GM21619 (cell line): Measurements from ENCODE around the gene ZMYND15.
"Not testable (repeated sequence)": the region's sequence is repeated elsewhere in the genome, so short reads cannot be mapped to it uniquely, and the experiment has no call there.

ENCODE experiments used
- ATAC-seq: cut with Tn5 transposase; IDR thresholded peaks from one replicate; pipeline ENCODE4 v1.9.1; 2021; ENCODE audit not compliant: unreplicated experiment

ZMYND15 gene

DNA sequence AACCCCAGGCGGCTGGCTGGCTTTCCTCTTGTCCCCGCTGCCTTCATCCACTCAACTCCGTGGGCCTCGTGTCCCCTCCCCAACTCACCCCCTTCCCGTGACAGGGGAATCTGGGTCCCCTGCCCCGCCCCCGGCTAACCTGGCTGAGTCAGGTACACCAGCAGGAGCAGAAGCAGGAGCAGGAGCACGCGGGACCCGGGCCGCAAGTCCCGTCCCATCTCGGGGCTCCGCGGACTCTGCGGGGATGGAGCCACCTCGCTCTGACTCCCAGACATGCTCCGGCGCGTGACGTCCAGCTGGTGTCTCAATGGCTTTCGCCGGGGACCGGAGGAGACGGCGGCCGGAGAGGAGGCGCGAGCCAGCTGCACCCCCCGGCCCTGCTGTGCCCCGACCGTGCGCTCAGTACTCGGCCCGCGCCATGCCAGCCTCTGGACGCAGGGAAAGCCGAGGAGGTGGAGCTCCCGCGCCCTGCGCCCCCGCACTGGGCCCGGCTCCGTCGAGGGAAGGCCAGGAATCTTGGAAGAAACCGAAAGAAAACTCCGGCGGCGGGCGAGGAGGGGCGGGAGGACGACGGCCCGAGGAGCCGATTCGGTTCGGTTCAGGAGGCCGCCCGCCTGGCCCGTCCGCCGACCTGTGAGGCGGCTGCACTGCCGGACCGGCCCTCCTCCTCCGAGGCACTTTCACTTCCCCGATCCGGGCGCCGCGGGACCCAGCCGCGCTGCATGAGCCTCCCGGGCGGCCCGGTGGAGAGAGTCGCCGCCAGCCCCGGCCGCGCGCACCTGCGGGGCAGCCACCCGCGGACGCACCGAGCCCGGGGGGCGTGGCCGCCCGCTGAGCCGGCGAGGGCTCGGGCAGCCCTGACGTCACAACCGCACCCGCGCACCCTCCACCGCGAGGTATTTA, at the start of gene ZMYND15, which contains the start of gene CXCL16:
ZMYND15 (plus strand) TSS at position 712 of the 903 bp plus-strand sequence. CDS start 716 bp downstream, outside the sequence.
CXCL16 (minus strand) TSS at position 807 of the 903 bp plus-strand sequence; CDS start at position 218, 589 bp downstream.
- no peak for ATAC-seq

DNA sequence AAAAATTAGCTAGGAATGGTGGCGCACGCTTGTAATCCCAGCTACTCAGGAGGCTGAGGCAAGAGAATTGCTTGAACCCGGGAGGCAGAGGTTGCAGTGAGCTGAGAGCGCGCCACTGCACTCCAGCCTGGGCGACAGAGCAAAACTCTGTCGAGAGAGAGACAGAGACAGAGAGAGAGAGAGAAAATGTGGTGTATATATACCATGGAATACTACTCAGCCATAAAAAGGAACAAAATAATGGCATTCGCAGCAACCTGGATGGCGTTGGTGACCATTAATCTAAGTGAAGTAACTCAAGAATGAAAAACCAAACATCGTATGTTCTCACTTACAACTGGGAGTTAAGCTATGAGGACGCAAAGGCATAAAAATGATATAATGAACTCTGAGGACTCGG, 49.8 kb upstream of the ZMYND15 start:
- not testable (repeated sequence) for ATAC-seq

DNA sequence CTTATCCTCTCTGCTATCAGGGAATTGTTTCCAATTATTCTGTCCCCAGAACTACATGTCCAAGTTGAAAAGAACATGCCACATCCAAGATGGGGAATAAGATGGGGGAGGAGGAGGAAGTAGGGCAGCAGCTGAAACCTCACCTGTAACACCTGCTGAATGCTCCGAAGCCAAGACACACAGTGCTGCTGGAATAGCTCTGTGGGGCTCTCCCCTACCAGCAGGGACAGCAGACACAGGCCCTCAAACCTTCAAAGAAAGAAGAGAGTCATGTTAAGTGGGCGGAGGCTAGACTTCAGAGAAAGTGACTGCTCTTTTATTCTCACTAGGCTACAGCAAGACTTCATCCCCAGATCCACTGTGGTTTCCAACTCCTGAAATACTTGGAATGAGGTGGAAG, 48.9 kb upstream of the ZMYND15 start:
- ATAC-seq, result no peak

DNA sequence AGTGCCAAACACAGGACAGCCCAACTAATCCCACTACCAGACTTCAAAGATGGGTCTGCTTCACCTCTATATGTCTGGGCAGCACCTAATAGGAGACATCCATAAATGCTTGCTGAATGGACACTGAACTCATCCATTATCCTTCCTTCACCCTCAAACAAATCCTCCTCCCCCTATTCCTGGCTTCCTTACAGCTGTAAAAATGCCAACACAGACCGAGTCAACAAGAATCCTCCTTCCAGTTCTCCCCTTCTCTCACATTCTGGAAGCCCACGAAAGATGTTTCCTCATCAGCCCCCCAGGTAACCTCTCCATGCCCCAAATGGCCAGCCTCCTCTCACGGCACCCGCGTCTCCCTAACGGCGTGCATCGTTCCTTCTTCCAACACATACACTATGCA, 47.9 kb upstream of the ZMYND15 start:
- no peak for ATAC-seq

GRCh38 chr17:4693416-4693815, 46.2 kb upstream of the ZMYND15 start:
- ATAC-seq, result no peak

DNA sequence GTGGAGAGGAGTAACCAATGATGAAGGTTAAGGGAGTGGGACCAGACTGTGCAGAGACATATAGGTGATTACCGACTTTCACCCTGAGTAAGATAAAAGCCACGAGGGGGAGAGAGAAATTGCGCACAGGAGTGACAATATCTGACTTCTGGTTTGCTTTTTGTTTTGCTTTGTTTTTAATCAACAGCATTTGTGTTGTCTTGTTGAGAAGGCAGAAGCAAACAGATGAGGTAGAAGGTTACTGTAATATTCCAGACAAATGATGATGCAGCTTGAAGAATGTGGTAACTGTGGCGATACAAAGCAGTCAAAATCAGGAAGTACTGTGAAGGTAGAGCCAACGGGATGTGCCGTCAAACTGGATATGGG, 43.2 kb upstream of the ZMYND15 start:
- ATAC-seq, result no peak

- ATAC-seq, result not testable (repeated sequence)
Measured at GRCh38 chr17:4699401-4700056, 40.1 kb upstream of the ZMYND15 start.

GRCh38 chr17:4701116-4701515, 38.5 kb upstream of the ZMYND15 start:
- ATAC-seq, result no peak

- ATAC-seq, result no peak
Measured at GRCh38 chr17:4703330-4703691, 36.3 kb upstream of the ZMYND15 start.

DNA sequence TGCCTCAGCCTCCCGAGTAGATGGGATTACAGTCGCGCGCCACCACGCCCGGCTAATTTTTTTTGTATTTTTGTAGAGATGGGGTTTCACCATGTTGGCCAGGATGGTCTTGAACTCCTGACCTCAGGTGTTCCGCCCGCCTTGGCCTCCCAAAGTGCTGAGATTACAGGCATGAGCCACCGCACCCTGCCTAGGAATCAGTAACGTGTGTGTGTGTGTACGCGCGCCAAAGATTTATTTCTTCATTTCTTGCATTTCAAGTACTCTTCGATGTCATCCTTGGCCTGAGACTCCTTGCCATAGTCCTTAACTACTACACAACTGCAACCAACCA, 35.1 kb upstream of the ZMYND15 start:
- not testable (repeated sequence) for ATAC-seq

DNA sequence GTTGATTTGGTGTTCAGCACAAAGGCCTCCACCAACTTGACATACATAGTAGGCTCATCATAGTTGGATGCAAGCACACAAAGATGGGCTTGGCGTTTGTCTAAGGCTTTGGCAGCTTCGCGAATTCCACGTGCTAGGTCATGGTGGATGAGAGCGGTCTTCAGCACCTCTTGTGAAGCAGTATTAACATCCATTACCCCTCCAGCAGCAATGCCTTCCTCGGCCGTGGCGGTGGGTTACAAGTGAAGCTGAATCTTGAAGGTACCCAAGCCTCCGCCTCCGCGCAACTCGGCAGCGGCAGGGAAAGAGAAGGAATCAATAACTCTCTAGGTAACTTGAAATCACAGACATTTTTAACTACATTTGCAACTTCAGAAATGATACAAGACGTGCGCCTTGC, 34.6 kb upstream of the ZMYND15 start:
- no peak for ATAC-seq

- ATAC-seq, result no peak
Measured at GRCh38 chr17:4706121-4706520, 33.5 kb upstream of the ZMYND15 start.

GRCh38 chr17:4708436-4708835, 31.2 kb upstream of the ZMYND15 start:
- ATAC-seq, result no peak

DNA sequence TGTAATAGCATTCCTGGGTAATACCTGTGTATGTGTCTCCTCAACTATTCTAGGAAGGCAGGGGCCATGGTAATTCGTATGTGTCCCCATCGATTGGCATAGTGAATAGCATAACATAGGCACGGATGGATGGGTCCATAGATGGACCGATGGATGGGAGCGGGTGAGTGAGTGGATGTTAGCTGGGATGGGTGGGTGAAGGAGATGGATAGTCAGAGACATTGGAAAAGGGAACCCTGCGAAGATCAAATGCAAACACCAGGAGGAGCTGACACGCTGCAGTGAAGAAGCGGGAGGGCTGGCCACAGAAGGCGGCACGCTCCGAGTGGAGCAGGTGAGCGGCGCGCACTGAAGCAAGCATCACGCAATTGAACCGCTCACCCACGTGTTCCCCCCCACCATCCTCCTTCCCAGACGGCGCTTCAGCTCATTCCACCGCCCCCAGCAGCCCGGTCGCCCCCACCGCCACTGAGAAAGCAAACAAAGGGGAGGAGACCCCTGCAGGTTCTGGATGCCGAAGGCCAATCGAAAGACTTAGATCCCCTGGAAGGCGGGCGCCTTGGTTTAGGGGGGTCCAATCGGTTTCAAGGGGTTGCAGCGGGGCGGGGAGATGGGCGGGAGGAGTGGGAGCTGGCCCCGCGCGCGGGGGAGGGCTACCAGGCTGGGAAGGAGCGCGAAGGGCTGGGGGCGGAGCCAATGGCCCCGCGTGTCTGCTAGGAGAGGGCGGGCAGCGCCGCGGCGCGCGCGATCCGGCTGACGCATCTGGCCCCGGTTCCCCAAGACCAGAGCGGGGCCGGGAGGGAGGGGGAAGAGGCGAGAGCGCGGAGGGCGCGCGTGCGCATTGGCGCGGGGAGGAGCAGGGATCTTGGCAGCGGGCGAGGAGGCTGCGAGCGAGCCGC, 29.6 kb upstream of the ZMYND15 start, which contains the start of gene ARRB2:
ARRB2 (plus strand) TSS at position 839 of the 899 bp plus-strand sequence. CDS start 90 bp downstream, outside the sequence.
- peak; percentile 67 for ATAC-seq

DNA sequence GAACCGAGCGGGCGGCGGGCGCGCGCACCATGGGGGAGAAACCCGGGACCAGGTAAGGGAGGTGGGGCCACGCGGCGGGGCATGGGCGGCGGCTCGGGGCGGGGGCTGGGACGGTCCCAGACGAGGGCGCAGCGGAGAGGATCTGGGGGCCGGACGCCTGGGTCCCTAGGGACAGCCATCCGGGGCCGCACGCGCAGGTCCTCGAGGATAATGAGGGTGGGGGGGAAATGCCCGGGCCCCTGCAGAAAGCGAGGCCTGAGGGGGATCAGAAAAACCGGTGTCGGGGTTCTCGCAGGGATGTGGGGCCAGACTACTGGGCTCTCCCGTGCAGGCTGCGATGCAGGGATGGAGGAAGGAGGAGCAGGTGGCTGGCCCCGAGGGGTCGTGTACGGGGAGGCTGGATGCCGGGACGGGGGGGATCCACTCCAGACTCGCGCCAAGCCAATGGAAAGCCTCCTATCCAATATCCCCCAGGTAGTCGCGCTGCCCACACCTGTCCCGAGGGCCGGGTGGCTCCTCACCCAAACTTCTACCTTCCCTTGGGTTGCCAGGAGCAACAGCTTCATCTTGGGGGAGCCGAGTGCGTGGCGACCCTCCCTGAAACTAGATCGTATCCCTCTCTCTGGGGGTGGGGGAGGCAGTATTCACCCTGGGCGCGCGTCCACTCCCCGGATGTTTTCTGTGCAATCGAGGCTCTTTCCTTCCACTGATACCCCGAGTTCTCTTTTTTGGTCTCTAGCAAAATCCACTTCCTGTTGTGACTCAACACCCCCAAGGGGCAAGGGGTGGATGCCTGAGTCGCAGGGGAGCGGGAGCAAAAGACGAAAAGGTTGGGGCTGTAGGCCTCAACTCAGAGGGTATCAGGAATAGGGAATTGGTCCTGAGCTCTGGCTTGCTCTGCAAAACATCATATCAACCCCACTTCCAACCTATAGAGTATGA, 28.7 kb upstream of the ZMYND15 start:
- ATAC-seq, result peak; percentile 3

GRCh38 chr17:4711661-4712181, 27.9 kb upstream of the ZMYND15 start:
- ATAC-seq, result no peak

DNA sequence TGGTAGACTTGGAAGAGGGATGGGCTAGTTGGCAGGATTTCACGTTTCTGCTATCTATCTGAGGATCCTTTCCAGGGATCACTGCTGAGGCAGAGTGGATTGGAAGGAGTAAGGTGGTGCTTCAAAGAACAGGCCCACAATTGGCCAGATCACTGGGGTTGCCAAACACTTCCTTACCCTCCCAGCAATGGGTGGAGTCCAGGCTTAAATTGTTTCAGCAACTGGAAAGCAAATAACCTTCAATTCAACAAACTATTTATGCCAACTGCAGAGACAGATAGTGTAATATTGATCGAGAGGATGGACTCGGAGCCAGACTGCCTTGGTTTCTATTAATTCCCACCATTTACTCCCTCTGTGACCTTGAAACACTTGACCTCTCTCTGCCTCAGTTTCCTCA, 27.1 kb upstream of the ZMYND15 start:
- ATAC-seq, result no peak

- not testable (repeated sequence) for ATAC-seq
Measured at GRCh38 chr17:4714340-4715062, 25.1 kb upstream of the ZMYND15 start.

DNA sequence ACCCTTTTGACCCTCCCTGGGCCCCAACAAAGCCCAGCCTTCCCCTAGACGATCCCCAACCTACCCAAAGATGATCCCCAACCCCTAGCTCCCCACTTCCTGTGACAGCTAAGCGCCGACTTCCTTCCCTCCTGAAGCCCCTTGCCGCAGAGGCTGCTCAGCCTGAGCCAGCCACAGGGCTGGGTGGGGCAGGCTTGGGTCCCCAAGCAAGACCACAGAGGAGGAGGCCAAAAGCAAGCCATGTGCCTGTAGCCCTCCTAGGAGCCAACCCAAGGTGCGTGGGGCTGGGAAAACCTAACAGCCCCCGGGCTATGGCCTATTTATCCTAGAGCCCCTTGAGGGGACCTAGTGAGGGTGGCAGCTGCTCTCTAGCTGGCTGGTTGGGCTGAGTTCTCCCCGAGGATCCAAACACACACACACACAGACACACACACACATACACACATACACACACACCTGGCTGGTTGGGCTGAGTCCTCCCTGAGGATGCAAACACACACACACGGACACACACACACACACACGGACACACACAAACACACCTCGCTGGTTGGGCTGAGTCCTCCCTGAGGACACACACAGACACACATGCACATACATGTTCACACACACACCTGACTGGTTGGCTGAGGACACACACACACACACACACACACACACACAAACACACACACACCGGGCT, 24.4 kb upstream of the ZMYND15 start:
- no peak for ATAC-seq
